Keratinocyte (primary cell): ENCODE measurements around the gene CAST. TPM values are rescaled to one million over a fixed set of nuclear protein-coding genes. Genes with fewer than 3 reads are reported as not detected.

Experiments
- DNase-seq: peaks from one replicate; pipeline ENCODE4 v3.0.0-alpha.2; 2011; ENCODE audit warnings: low read depth, missing footprints, low spot score
- FAIRE-seq: peaks from 2 replicates; lab custom pipeline; 2011; peaks lifted over from hg19 to GRCh38; lab: Jason Lieb, UNC
- H2AFZ ChIP-seq: 2 replicates; pipeline ENCODE4 v1.6.0; 2012; ENCODE audit warnings: low read length, control low read depth, inconsistent platforms; ENCODE audit not compliant: control insufficient read depth
- H3K27ac ChIP-seq: 2 replicates; pipeline ENCODE4 v1.5.1; 2011; ENCODE audit warnings: low read length; ENCODE audit not compliant: control insufficient read depth, insufficient read depth
- H3K27me3 ChIP-seq: 3 replicates; pipeline ENCODE4 v1.6.0; 2011; ENCODE audit warnings: low read length; ENCODE audit not compliant: control insufficient read depth, insufficient read depth; ENCODE audit errors: extremely low read depth
- H3K36me3 ChIP-seq, 2 experiments: 2 replicates in 1 of 2; 3 replicates in 1 of 2; pipeline ENCODE4 v1.5.1; 2011; ENCODE audit warnings: low read length in 2 of 2, mild to moderate bottlenecking in 1 of 2; ENCODE audit not compliant: control insufficient read depth in 2 of 2, insufficient read depth in 2 of 2; ENCODE audit errors: extremely low read depth in 1 of 2
- H3K4me1 ChIP-seq: 3 replicates; pipeline ENCODE4 v1.5.1; 2011; ENCODE audit warnings: low read length; ENCODE audit not compliant: control insufficient read depth, insufficient read depth; ENCODE audit errors: extremely low read depth
- H3K4me2 ChIP-seq: 3 replicates; pipeline ENCODE4 v1.6.0; 2011; ENCODE audit warnings: low read depth, low read length; ENCODE audit not compliant: control insufficient read depth, insufficient read depth; ENCODE audit errors: extremely low read depth
- H3K4me3 ChIP-seq, 3 experiments: fragments of 200-600 bp in 1 of 3; sonication (generic) in 1 of 3; 2 replicates in 2 of 3; 3 replicates in 1 of 3; pipeline ENCODE4 v1.5.1; 2011 to 2016; ENCODE audit warnings: low read length in 3 of 3, mild to moderate bottlenecking in 3 of 3, control low read depth in 2 of 3, inconsistent platforms in 1 of 3, low read depth in 1 of 3, mixed read lengths in 1 of 3, mixed run types in 1 of 3, moderate library complexity in 1 of 3; ENCODE audit not compliant: control insufficient read depth in 2 of 3, insufficient read depth in 2 of 3; ENCODE audit errors: extremely low read depth in 1 of 3
- H3K79me2 ChIP-seq: 2 replicates; pipeline ENCODE4 v1.6.0; 2012; ENCODE audit warnings: low read length; ENCODE audit not compliant: control insufficient read depth, insufficient read depth
- H3K9ac ChIP-seq: 3 replicates; pipeline ENCODE4 v1.6.0; 2011; ENCODE audit warnings: low read length; ENCODE audit not compliant: control insufficient read depth, insufficient read depth; ENCODE audit errors: extremely low read depth
- H3K9me1 ChIP-seq: 3 replicates; pipeline ENCODE4 v1.6.0; 2011; ENCODE audit warnings: low read length; ENCODE audit not compliant: control insufficient read depth, insufficient read depth; ENCODE audit errors: extremely low read depth
- H3K9me3 ChIP-seq: 2 replicates; pipeline ENCODE4 v1.5.1; 2012; ENCODE audit warnings: low read depth, low read length; ENCODE audit not compliant: control insufficient read depth
- H4K20me1 ChIP-seq: 3 replicates; pipeline ENCODE4 v1.6.0; 2011; ENCODE audit warnings: low read length; ENCODE audit not compliant: control insufficient read depth, insufficient read depth; ENCODE audit errors: extremely low read depth
- EZH2 ChIP-seq: IDR thresholded peaks from one replicate; pipeline ENCODE4 v1.6.1; 2012; ENCODE audit warnings: inconsistent platforms, mild to moderate bottlenecking, low read length, moderate library complexity
- dilution Hi-C: fragments of 300-500 bp; cut with MboI; formaldehyde crosslinking; loops from one replicate; pipeline ENCODE4 v1.7.0; 2020; ENCODE audit warnings: low sequenced_read_pairs; ENCODE audit not compliant: extremely low pct_ligation_motif_present
- polyA plus RNA-seq, 5 experiments: library from polyadenylated mRNA; depleted of rRNA in 3 of 5; stranded (reverse) in 3 of 5; stranded (forward) in 1 of 5; unstranded in 1 of 5; fragments of >200 nt; gene quantifications; 1 replicate in 1 of 5; 2 replicates in 3 of 5; 3 replicates in 1 of 5; pipeline versions ENCODE4 v1.2.1 to v1.2.3, GENCODE V29; 2011 to 2012; ENCODE audit warnings: missing spikeins in 2 of 5, low read depth in 1 of 5, low replicate concordance in 1 of 5
- TF ChIP-seq, protein P1 (sequence below), 3 experiments: IDR thresholded peaks in 1 of 3; conservative IDR thresholded peaks in 1 of 3; optimal IDR thresholded peaks in 1 of 3; 2 replicates in 2 of 3; 3 replicates in 1 of 3; pipeline versions ENCODE3 to v1.5.1; 2011; ENCODE audit warnings: low read length in 3 of 3, mild to moderate bottlenecking in 3 of 3, moderate library complexity in 2 of 3, control low read depth in 1 of 3, inconsistent platforms in 1 of 3; ENCODE audit not compliant: insufficient read depth in 2 of 3; ENCODE audit errors: extremely low read depth in 1 of 3

The CAST gene
- polyA plus RNA-seq, 1 donor (not counting 4 experiments of a cell fraction or from before 2014, with no cell fraction given) = 238 TPM

DNA sequence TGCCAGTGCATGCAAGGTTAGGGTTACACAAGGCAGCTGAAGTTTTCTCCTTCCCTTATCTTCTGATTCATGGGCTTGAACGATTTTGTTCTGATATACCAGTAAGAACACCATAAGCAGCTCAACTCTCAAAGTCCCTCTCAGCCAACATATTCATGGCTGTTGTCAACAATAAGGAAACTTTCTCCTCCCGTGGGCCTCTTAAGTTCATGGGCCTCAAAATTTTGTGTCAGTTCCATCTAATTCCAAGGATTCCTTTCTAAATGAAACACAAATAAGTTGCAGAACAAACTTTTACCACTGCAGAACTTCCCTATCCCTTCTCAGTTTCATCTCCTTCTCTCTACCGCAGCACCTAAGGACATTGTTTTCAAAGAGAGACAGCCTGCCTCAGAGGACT, 23.6 kb upstream of the CAST start:
- FAIRE-seq = no peak
- DNase-seq = no peak
- Histone ChIP-seq H3K4me1 (peaks cover 7% of the 10 kb centered on the region), H3K27ac (no peak overlapping the region), H3K9ac (no peak overlapping the region), H3K4me3 (no peak overlapping the region), H3K9me1 (no peaks in the 10 kb centered on the region), H3K9me3 (no peaks in the 10 kb centered on the region), H4K20me1 (no peaks in the 10 kb centered on the region), H3K4me2 (no peak overlapping the region), H3K36me3 (no peaks in the 10 kb centered on the region), H3K27me3 (no peaks in the 10 kb centered on the region), H3K79me2 (no peaks in the 10 kb centered on the region), H2AFZ (no peak overlapping the region)
- dilution Hi-C loops = no loop called here
- TF ChIP-seq, protein P1, sequence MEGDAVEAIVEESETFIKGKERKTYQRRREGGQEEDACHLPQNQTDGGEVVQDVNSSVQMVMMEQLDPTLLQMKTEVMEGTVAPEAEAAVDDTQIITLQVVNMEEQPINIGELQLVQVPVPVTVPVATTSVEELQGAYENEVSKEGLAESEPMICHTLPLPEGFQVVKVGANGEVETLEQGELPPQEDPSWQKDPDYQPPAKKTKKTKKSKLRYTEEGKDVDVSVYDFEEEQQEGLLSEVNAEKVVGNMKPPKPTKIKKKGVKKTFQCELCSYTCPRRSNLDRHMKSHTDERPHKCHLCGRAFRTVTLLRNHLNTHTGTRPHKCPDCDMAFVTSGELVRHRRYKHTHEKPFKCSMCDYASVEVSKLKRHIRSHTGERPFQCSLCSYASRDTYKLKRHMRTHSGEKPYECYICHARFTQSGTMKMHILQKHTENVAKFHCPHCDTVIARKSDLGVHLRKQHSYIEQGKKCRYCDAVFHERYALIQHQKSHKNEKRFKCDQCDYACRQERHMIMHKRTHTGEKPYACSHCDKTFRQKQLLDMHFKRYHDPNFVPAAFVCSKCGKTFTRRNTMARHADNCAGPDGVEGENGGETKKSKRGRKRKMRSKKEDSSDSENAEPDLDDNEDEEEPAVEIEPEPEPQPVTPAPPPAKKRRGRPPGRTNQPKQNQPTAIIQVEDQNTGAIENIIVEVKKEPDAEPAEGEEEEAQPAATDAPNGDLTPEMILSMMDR (optimal IDR thresholded peaks at IDR 0.05 in 1 of 3, IDR thresholded peaks at IDR 0.05 in 1 of 3, conservative IDR thresholded peaks at IDR 0.05 in 1 of 3; ENCODE audit: extremely low read depth in 1 of 3, insufficient read depth in 2 of 3, low read length in 3 of 3) = no peak
- TF ChIP-seq EZH2 = no peak

DNA sequence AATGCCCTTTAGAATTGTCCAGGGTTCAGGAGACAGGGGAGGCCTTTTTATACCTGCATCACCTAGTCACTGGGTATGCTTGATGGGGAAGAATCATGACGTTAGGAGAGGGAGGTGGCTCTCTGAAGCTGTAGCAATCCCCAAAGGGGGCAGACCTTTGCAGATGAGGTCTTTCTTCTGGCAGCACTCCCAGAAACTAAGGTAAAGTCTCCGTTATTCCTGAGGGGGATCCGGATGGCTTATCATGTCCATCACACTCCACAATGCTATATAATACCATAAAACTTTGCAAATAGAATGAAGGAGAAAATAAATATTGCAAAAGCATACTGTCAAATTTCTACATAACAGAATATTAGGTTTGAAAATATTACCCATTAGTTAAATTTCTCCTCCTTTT, 21.5 kb upstream of the CAST start:
- Histone ChIP-seq H3K27me3 (no peaks in the 10 kb centered on the region), H3K9ac (no peak overlapping the region), H3K79me2 (no peaks in the 10 kb centered on the region), H3K36me3 (no peaks in the 10 kb centered on the region), H3K9me3 (no peaks in the 10 kb centered on the region), H4K20me1 (no peaks in the 10 kb centered on the region), H3K4me2 (no peak overlapping the region), H3K27ac (no peak overlapping the region), H3K4me3 (no peak overlapping the region), H2AFZ (no peak overlapping the region), H3K4me1 (peaks cover 3% of the 10 kb centered on the region), H3K9me1 (no peaks in the 10 kb centered on the region)
- dilution Hi-C loops = no loop called here
- FAIRE-seq (no peak), DNase-seq (no peak)
- TF ChIP-seq EZH2 = no peak
- TF ChIP-seq, protein P1 (optimal IDR thresholded peaks at IDR 0.05 in 1 of 3, IDR thresholded peaks at IDR 0.05 in 1 of 3, conservative IDR thresholded peaks at IDR 0.05 in 1 of 3; ENCODE audit: extremely low read depth in 1 of 3, insufficient read depth in 2 of 3, low read length in 3 of 3) = no peak
